ENCODE data around the gene NAIF1.
"Not testable (repeated sequence)": the region's sequence is repeated elsewhere in the genome, so short reads cannot be mapped to it uniquely, and the experiment has no call there.

Gene NAIF1

DNA sequence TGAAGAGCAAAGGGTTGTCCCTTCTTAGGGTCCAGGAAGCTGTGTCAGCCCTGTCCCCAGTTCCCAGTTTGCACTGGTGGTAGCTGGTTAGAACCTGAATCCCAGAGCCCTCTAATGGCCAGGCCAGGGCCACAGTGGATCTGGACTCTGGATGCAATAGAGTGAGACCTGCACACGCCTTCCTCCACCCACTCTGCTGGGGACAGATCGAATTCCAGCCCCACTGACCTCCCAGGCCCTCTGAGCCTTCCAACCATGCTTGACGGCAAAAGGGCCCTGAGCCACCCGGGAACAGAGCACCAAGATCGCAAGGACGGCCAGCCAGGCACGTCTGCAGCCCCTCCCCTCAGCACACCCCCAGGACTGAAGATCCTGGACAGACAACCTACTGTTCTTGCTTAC lies 23.7 kb downstream of the NAIF1 start:
- H3K4me1 Mint-ChIP-seq (ENCODE audit: low read depth): peaks cover 14% of the 10 kb centered on the region
- H3K27ac Mint-ChIP-seq: no peak overlapping the region
- no peak overlapping the region for H3K4me3 Mint-ChIP-seq
- H3K27me3 Mint-ChIP-seq: no peaks in the 10 kb centered on the region
- no peaks in the 10 kb centered on the region for H3K36me3 Mint-ChIP-seq (ENCODE audit: low read depth)
- no peaks in the 10 kb centered on the region for H3K9me3 Mint-ChIP-seq

DNA sequence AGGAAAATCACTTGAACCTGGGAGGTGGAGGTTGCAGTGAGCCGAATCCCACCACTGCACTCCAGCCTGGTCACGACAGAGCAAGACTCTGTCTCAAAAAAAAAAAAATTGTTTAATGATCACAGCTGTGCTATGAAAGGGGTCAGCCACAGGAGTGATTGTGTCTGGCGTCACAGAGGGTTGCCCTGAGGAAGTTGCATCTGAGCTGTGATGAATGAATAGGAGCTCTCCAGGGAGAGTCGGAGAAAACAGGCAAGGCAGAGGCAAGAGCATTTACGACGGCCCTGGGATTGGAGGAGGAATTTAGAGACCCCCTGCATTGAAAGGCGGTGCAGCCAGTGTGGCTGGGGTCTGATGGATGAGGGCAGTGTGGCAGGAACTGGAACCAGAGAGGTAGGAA lies 25.1 kb downstream of the NAIF1 start:
- H3K9me3 Mint-ChIP-seq: no peaks in the 10 kb centered on the region
- H3K36me3 Mint-ChIP-seq (ENCODE audit: low read depth): no peaks in the 10 kb centered on the region
- H3K4me3 Mint-ChIP-seq: no peak overlapping the region
- H3K27ac Mint-ChIP-seq: no peak overlapping the region
- H3K27me3 Mint-ChIP-seq: no peaks in the 10 kb centered on the region
- peaks cover 14% of the 10 kb centered on the region for H3K4me1 Mint-ChIP-seq (ENCODE audit: low read depth)

GRCh38 chr9:128040783-128041182 lies 26.3 kb downstream of the NAIF1 start:
- H3K27ac Mint-ChIP-seq; H3K36me3 Mint-ChIP-seq (ENCODE audit: low read depth); H3K9me3 Mint-ChIP-seq; H3K27me3 Mint-ChIP-seq; H3K4me3 Mint-ChIP-seq: not testable (repeated sequence)
- peaks cover 14% of the 10 kb centered on the region for H3K4me1 Mint-ChIP-seq (ENCODE audit: low read depth)

- not testable (repeated sequence) for H3K9me3 Mint-ChIP-seq; H3K36me3 Mint-ChIP-seq (ENCODE audit: low read depth); H3K4me3 Mint-ChIP-seq; H3K27ac Mint-ChIP-seq; H3K27me3 Mint-ChIP-seq
- peaks cover 34% of the 10 kb centered on the region for H3K4me1 Mint-ChIP-seq (ENCODE audit: low read depth)
Measured at GRCh38 chr9:128036522-128036921, 30.6 kb downstream of the NAIF1 start.

- Mint-ChIP-seq H3K9me3 (no peaks in the 10 kb centered on the region), H3K4me3 (no peak overlapping the region), H3K27me3 (no peaks in the 10 kb centered on the region)
Measured at GRCh38 chr9:128034821-128035652, 32.1 kb downstream of the NAIF1 start.

GRCh38 chr9:128033609-128034008 lies 33.5 kb downstream of the NAIF1 start:
- Mint-ChIP-seq H3K4me1 (ENCODE audit: low read depth) (peaks cover 53% of the 10 kb centered on the region), H3K9me3 (no peaks in the 10 kb centered on the region), H3K27ac (peak overlapping the region; percentile 67), H3K36me3 (ENCODE audit: low read depth) (no peaks in the 10 kb centered on the region), H3K4me3 (no peak overlapping the region), H3K27me3 (no peaks in the 10 kb centered on the region)

More at GRCh38 chr9:128034821-128035652, 32.1 kb downstream of the NAIF1 start:
- peaks cover 41% of the 10 kb centered on the region for H3K4me1 Mint-ChIP-seq (ENCODE audit: low read depth)
- H3K27ac Mint-ChIP-seq: peak overlapping the region; percentile 65
- H3K36me3 Mint-ChIP-seq (ENCODE audit: low read depth): no peaks in the 10 kb centered on the region

DNA sequence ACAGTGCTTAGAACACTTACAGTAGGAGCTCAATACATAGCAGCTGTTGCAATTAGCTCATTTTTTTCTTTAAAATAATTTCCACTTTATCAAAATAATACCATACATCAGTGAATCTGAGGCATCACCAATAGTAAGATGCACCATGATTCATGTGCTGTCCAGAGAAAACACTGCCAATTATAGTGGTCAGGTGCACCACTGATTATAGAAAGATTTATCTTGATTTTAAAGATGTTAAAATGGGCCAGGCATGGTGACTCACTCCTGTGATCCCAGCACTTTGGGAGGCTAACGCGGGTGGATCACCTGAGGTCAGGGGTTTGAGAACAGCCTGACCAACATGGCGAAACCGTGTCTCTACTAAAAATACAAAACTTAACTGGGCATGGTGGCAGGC lies 39.4 kb downstream of the NAIF1 start:
- no peaks in the 10 kb centered on the region for H3K36me3 Mint-ChIP-seq (ENCODE audit: low read depth)
- peak overlapping the region; percentile 61 for H3K4me3 Mint-ChIP-seq
- no peaks in the 10 kb centered on the region for H3K27me3 Mint-ChIP-seq
- no peaks in the 10 kb centered on the region for H3K9me3 Mint-ChIP-seq
- H3K4me1 Mint-ChIP-seq (ENCODE audit: low read depth): peaks cover 90% of the 10 kb centered on the region
- H3K27ac Mint-ChIP-seq: peak overlapping the region; percentile 96

DNA sequence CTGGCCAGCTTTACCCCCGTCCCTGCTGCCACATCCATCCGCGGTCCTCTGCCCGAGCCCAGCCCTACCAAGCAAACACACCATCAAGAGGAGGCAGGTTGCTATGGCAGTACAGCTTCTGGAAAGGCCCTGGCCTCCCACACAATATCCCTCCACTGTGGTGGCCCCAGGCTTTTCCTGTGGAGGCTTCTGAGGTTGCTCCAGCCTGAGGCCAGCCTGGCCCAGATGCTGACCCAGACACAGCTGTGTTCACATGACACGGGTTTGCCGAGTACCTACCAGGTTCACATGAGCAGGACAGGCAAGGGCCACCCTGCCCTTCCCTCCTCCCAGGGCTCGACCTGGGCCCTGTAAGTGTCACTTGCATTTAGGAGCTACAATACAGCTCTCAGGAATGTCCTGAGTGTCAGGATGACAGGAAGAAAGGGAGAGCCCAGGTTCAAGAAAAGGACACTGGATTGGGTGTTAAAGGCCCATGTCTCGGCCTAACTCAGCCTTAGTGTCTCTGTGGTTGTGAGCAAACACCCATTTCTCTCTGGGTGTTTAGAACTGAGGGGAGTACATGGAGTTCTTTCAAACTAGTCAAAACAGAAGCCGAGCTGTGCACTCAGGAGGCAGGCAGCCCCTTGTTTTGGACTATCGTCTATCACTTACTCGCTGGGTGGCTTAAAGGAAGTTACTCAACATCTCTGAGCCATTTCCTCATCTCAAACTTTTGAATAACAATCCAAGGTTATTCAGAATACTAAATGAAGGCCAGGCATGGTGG lies 40.2 kb downstream of the NAIF1 start:
- no peaks in the 10 kb centered on the region for H3K9me3 Mint-ChIP-seq
- H3K4me3 Mint-ChIP-seq: peak overlapping the region; percentile 65
- peaks cover 95% of the 10 kb centered on the region for H3K4me1 Mint-ChIP-seq (ENCODE audit: low read depth)

DNA sequence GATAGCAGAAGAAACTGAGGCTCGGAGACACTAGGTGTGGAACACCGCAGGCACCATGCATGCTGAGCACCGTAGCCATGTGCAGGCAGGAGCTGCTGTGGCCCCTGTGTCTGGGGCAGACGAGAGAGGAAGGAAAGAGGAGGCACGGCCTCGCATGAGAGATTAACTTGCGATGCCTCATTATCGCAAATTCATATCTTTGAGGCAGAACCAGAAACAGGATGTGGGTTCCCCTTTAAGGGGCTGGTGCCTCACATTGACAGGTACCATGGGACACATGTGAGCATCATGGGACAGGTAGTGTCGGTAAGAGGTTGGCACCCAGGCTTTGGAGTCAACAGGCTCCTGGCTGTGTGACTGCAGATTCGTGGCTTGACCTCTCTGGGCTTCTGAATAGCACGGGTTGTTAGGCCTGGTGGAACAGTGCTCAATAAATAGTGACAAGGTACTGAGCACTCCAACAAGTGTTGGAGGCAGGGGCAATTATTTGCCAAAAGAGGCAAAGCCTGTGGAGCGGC lies 40.8 kb downstream of the NAIF1 start:
- peak overlapping the region; percentile 96 for H3K27ac Mint-ChIP-seq
- H3K4me3 Mint-ChIP-seq: peak overlapping the region; percentile 65
- H3K4me1 Mint-ChIP-seq (ENCODE audit: low read depth): peaks cover 90% of the 10 kb centered on the region
- no peaks in the 10 kb centered on the region for H3K36me3 Mint-ChIP-seq (ENCODE audit: low read depth)
- no peaks in the 10 kb centered on the region for H3K9me3 Mint-ChIP-seq
- H3K27me3 Mint-ChIP-seq: no peaks in the 10 kb centered on the region

More for the DNA sequence above, 40.2 kb downstream of the NAIF1 start:
- Mint-ChIP-seq H3K27ac (peak overlapping the region; percentile 96), H3K27me3 (no peaks in the 10 kb centered on the region), H3K36me3 (ENCODE audit: low read depth) (no peaks in the 10 kb centered on the region)

DNA sequence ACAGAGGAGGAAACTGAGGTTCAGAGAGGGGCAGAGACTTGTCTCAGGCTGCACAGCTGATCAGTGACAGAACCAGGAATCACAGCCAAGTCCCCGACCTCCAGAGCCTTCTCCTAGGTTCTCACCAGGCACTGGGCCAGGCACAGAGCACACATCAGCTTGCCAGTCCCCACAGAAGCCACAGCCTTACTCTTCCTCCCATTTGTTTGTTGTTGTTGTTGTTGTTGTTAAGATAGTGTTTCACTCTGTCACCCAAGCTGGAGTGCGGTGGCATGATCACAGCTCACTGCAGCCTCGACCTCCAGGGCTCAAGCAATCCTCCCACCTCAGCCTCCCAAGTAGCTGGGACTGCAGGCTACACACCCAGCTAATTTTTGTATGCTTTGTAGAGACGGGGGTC lies 41.4 kb downstream of the NAIF1 start:
- H3K4me1 Mint-ChIP-seq (ENCODE audit: low read depth): peaks cover 90% of the 10 kb centered on the region
- peak overlapping the region; percentile 65 for H3K4me3 Mint-ChIP-seq
- H3K36me3 Mint-ChIP-seq (ENCODE audit: low read depth): no peaks in the 10 kb centered on the region
- peak overlapping the region; percentile 96 for H3K27ac Mint-ChIP-seq
- H3K9me3 Mint-ChIP-seq: no peaks in the 10 kb centered on the region
- H3K27me3 Mint-ChIP-seq: no peaks in the 10 kb centered on the region

DNA sequence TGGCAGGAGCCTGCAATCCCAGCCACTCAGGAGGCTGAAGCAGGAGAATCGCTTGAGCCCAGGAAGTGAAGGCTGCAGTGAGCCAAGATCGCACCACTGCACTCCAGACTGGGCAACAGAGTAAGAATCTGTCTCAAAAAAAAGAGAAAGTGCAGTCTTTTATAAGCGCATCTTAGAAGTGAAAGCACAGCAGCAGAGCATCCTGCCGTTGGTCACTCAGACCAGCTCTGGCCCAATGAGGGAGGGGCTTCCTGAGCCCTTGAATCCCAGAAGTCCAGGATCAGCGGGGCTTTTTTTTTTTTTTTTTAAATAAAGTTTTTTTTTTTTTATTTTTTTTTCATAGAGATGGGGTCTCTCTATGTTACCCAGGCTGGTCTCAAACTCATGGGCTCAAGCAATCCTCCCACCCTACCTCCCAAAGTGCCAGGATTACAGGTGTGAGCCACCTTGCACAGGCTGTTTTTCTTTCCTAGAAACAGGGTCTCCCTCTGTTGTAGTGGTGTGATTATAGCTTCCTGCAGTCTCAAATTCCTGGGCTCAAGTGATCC lies 42.3 kb downstream of the NAIF1 start:
- Mint-ChIP-seq H3K9me3 (no peaks in the 10 kb centered on the region), H3K4me3 (peak overlapping the region; percentile 17), H3K36me3 (ENCODE audit: low read depth) (no peaks in the 10 kb centered on the region), H3K27me3 (no peaks in the 10 kb centered on the region), H3K4me1 (ENCODE audit: low read depth) (peaks cover 84% of the 10 kb centered on the region), H3K27ac (peak overlapping the region; percentile 96)

DNA sequence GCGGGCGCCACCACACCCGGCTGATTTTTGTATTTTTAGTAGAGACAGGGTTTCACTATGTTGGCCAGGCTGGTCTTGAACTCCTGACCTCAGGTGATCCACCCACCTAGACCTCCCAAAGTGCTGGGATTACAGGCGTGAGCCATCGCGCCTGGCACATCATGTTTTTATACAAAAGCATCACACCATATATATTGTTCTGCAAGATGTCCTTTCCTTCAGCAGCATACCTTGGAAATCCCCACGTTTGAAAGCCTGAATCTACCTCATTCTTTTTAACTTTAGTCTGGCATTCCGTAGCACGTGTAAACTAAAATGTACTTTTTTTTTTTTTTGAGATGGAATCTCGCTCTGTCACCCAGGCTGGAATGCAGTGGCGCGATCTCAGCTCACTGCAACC lies 43.4 kb downstream of the NAIF1 start:
- H3K4me1 Mint-ChIP-seq (ENCODE audit: low read depth): peaks cover 74% of the 10 kb centered on the region
- not testable (repeated sequence) for H3K27ac Mint-ChIP-seq; H3K36me3 Mint-ChIP-seq (ENCODE audit: low read depth); H3K9me3 Mint-ChIP-seq; H3K4me3 Mint-ChIP-seq; H3K27me3 Mint-ChIP-seq

DNA sequence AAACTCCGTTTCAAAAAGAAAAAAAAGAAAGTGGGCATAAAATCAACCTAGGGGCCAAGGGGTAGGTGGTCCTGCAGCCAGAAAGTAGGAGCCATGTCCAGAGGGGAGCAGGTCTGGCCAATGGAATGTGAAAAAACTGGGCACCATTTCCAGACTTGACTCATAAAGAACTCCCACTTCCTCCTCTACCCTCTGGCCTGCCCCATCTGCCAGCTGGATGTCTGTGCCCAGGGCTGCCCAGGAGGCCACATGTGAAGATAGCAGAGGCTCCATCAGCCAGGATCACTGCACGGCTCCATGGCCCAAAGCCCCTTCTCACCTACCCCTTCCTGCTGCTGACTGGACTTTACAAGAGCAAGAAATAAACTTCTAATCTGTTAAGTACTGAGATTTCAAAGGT lies 44.2 kb downstream of the NAIF1 start:
- no peaks in the 10 kb centered on the region for H3K36me3 Mint-ChIP-seq (ENCODE audit: low read depth)
- H3K4me1 Mint-ChIP-seq (ENCODE audit: low read depth): peaks cover 66% of the 10 kb centered on the region
- H3K4me3 Mint-ChIP-seq: no peak overlapping the region
- H3K27ac Mint-ChIP-seq: peak overlapping the region; percentile 78
- no peaks in the 10 kb centered on the region for H3K9me3 Mint-ChIP-seq
- H3K27me3 Mint-ChIP-seq: no peaks in the 10 kb centered on the region

GRCh38 chr9:128021098-128021497 lies 46.0 kb downstream of the NAIF1 start:
- Mint-ChIP-seq H3K4me3 (no peak overlapping the region), H3K36me3 (ENCODE audit: low read depth) (no peaks in the 10 kb centered on the region), H3K4me1 (ENCODE audit: low read depth) (peaks cover 48% of the 10 kb centered on the region), H3K27ac (no peak overlapping the region), H3K27me3 (no peaks in the 10 kb centered on the region), H3K9me3 (no peaks in the 10 kb centered on the region)

DNA sequence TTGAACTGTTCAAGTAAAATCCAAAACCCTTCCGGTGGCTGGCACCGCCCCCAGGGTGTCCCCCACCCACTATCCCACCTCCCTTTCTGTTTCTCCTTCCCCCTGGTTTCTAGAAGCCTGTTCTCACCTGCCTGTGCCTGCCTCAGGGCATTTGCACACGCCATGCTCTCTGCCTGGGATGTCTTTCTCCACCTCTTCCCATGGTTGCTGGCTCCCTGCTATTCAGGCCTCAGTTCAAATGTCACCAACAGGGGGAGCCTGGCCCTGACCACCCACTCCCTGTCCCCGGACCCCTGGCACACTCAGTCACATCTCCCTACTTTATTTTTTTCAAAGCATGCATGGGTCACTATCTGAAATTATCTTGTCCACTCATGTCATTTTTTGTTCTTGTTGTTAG lies 46.4 kb downstream of the NAIF1 start:
- no peaks in the 10 kb centered on the region for H3K27me3 Mint-ChIP-seq
- H3K27ac Mint-ChIP-seq: no peak overlapping the region
- H3K4me3 Mint-ChIP-seq: no peak overlapping the region
- H3K36me3 Mint-ChIP-seq (ENCODE audit: low read depth): no peaks in the 10 kb centered on the region
- H3K9me3 Mint-ChIP-seq: no peaks in the 10 kb centered on the region
- H3K4me1 Mint-ChIP-seq (ENCODE audit: low read depth): peaks cover 44% of the 10 kb centered on the region
